Gastrocnemius medialis (tissue), 4 donors: ENCODE measurements around the gene ROGDI.

Source experiments
- CTCF ChIP-seq, 5 experiments: fragments of 450-650 bp in 3 of 5; fragments of 200-600 bp in 2 of 5; sonication (generic) in 2 of 5; IDR thresholded peaks in 4 of 5; conservative IDR thresholded peaks in 1 of 5; 1 replicate in 4 of 5; 2 replicates in 1 of 5; pipeline ENCODE4 v1.5.1; 2016 to 2019; ENCODE audit warnings: antibody characterized with exemption in 5 of 5, mild to moderate bottlenecking in 3 of 5, moderate library complexity in 3 of 5
- POLR2A ChIP-seq, 2 donors: fragments of 450-650 bp; IDR thresholded peaks; one replicate each; pipeline ENCODE4 v1.6.1; 2017; ENCODE audit warnings: antibody characterized with exemption in 2 of 2, mild to moderate bottlenecking in 2 of 2, moderate library complexity in 2 of 2

GRCh38 chr16:4798456-4798855, 4.0 kb downstream of the ROGDI start:
- no peak for TF ChIP-seq CTCF (IDR thresholded peaks at IDR 0.05 in 4 of 5, conservative IDR thresholded peaks at IDR 0.05 in 1 of 5)
- TF ChIP-seq POLR2A (IDR thresholded peaks at IDR 0.05), result no peak
